HG03354 (cell line): ENCODE data around the gene PLXNA3.
A peak's percentile ranks its signal among the peaks of the same experiment; 100 is the strongest.
"Not testable (repeated sequence)": the region's sequence is repeated elsewhere in the genome, so short reads cannot be mapped to it uniquely, and the experiment has no call there.

Source experiments
- ATAC-seq: cut with Tn5 transposase; IDR thresholded peaks from one replicate; pipeline ENCODE4 v1.9.1; 2021; ENCODE audit warnings: mild to moderate bottlenecking; ENCODE audit not compliant: unreplicated experiment, poor library complexity, severe bottlenecking

PLXNA3 gene

GRCh38 chrX:154489182-154489581 lies 31.1 kb downstream of the PLXNA3 start:
- no peak for ATAC-seq

DNA sequence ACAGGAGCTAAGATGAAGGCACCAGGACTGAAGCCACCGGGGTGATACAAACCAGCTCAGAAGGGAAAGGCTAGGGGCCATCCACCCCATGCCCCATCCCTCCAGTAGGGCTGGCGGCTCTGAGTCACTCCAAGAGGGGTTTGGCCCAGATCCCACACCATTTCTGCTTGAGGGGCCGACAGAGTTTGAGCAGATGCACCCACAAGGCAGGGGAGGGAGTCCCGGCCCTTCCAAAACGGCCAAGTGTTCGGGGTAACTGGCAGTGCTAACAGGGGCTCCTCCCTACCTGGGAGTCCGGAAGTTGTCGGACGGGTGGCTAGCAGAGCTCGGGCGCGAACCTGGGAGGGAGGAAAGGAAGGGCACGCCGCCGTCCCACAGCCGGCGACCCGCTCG lies 31.9 kb downstream of the PLXNA3 start:
- peak; percentile 26 for ATAC-seq

GRCh38 chrX:154490414-154491083 lies 32.5 kb downstream of the PLXNA3 start, which contains the start of gene SLC10A3:
TSS of gene SLC10A3 (minus strand) at chrX:154490629. CDS start at chrX:154488940, 1,689 bp downstream.
- peak; percentile 81 for ATAC-seq

GRCh38 chrX:154494715-154495114 lies 36.6 kb downstream of the PLXNA3 start:
- ATAC-seq: no peak

- no peak for ATAC-seq
Observed at GRCh38 chrX:154495472-154495922, 37.4 kb downstream of the PLXNA3 start.

DNA sequence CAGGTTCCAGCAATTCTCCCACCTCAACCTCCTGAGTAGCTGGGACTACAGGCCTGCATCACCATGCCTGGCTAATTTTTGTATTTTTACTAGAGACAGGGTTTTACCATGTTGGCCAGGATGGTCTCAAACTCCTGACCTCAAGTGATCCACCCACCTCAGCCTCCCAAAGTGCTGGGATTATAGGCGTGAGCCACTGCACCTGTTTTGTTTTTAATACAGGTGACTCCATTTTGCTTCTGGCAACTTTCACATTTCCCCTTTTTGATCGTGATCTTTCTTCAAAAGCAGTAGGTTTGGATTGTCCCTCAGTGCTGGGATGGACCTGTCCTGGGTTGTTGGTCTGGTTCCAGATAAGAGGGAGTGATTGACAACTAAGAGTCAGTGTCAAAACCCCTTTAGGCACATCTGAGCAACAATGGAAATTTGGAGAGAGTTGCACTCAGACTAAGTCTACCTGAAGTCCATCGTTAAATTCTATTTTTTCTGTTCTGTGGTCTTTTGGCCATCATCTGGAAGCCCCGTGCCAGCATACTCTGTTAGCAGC lies 38.6 kb downstream of the PLXNA3 start:
- ATAC-seq: not testable (repeated sequence)

DNA sequence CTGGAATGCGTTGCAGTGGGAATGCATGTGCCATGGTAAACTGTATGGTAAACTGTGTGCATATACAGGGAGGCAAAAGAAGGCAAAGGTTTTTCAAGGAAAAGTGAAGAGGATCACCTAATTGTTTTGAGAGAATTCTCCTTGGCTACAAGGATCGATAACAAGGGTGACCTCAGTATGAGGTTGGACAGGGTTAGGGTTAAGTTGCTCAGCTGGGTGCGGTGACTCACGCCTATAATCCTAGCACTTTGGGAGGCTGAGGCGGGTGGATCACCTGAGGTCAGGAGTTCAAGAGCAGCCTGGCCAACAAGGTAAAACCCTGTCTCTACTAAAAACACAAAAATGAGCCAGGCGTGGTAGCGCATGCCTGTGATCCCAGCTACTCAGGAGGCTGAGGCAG lies 43.3 kb downstream of the PLXNA3 start:
- not testable (repeated sequence) for ATAC-seq

GRCh38 chrX:154502098-154502497 lies 44.0 kb downstream of the PLXNA3 start:
- no peak for ATAC-seq

DNA sequence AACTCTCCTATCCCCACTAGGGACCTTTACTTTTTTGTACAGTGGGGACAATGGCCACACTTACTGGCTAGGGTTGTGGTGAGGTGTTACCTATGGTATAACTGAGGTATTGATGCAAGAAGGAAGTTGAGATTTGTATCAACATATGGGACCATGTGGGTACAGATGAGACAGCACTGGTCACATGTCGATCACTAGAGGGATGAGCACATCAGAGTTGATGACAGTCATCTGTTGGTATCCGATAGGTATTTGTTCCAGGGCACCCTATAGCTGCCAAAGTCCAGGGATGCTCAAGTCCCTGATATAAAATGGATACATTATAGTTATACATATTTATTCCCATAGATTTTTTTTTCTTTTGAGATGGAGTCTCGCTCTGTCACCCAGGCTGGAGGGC lies 44.9 kb downstream of the PLXNA3 start:
- ATAC-seq: no peak

DNA sequence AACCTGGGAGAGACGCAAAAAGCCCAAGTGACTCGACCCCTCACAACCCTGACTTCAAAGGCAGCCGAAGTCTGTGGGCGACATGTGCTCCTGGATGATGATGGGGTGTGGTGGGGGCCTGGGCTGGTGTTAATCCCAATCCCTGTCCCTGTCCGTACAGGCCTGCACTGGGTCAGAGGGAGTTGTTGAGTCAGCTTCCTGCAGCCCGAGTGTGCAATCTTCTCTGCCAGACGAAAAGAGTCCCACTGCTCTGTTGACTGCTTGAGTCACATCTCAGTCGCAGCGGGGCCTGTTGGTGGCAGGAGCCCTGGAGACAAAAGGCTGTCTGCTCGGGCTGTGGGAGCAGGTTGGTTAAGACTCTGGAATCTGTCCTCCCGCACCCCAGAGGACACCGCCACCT lies 47.7 kb downstream of the PLXNA3 start:
- no peak for ATAC-seq

GRCh38 chrX:154506483-154507332 lies 48.6 kb downstream of the PLXNA3 start:
- no peak for ATAC-seq

DNA sequence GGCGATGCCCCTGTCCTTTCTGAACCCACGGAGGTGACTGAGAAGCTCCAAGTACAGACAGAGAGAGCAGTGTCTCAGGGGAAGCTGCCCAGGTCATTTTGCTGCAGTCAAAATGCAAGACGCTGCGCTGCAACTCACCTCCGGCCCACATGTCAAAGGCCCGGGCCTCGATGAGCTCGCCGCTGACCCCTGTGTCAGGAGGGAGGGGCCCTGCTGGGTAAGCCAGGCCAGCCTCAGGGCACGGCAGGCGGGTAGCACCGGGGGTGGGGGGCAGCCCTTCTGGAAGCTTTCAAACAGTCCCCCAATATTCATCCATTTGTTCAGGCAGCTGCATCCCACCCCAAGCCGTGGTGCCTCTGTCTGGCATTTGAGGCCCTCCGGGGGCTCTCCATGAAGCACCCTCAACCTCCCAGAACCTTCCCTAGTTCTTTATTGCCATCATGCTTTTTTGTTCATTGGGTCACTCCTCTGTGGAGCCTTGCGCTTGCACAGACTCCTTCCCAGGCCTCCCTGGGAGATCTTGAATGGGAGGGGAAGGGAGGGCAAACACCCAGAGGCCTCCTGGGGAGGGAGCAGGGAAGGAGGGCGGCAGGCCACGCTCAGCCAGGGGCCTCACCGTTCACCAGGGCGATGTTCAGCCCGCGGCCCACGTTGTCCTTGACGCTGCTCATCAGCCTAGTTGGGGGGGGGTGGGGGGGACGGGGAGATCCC lies 49.7 kb downstream of the PLXNA3 start:
- ATAC-seq: no peak

- no peak for ATAC-seq
Observed at GRCh38 chrX:154508384-154508745, 50.3 kb downstream of the PLXNA3 start.

- no peak for ATAC-seq
Observed at GRCh38 chrX:154509455-154509854, 51.4 kb downstream of the PLXNA3 start.

DNA sequence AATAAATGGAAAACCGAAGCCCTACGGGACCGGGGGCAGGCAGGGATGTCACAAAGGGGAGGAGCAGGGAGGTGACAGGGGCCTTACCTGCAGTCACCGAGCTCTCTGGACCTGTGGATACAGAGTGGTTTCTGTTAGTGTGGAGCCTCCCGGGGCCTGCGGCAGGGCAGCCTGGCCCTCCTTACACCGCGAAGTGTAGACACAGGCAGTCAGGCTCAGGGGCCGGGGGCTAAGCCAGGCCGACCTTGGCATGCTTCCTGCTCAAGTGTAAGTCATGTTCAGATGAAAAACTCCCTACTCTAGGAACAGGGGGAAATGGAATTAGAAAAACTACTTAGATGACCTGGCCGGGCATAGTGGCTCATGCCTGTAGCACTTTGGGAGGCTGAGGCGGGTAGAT lies 53.7 kb downstream of the PLXNA3 start:
- no peak for ATAC-seq

DNA sequence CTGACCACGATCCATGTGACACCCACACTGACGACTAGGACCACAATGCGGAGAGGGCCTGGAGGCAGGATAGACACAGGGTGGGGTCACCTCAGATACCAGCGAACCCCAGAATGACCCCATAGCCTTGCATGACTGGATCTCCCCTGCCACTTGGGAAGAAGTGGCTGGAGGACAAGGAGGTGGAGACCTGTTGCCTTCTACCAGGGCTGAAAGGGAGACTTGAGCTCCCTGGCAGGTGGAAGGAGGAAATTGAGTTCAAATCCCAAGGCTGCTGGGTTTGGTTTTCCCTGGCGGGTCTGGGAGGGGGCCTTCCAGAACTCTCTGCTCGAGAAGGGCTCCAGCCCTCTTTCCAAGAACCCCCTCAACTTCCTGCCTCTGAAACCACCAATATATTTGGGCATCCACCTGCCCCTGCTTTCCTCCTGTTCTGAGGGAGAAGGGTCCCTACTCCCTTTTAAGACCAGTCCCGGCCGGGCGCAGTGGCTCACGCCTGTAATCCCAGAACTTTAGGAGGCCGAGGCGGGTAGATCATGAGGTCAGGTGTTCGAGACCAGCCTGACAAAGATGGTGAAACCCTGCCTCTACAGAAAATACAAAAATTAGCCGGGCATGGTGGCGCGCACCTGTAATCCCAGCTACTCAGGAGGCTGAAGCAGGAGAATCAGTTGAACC lies 54.9 kb downstream of the PLXNA3 start:
- ATAC-seq: no peak

GRCh38 chrX:154513716-154514115 lies 55.6 kb downstream of the PLXNA3 start:
- no peak for ATAC-seq

DNA sequence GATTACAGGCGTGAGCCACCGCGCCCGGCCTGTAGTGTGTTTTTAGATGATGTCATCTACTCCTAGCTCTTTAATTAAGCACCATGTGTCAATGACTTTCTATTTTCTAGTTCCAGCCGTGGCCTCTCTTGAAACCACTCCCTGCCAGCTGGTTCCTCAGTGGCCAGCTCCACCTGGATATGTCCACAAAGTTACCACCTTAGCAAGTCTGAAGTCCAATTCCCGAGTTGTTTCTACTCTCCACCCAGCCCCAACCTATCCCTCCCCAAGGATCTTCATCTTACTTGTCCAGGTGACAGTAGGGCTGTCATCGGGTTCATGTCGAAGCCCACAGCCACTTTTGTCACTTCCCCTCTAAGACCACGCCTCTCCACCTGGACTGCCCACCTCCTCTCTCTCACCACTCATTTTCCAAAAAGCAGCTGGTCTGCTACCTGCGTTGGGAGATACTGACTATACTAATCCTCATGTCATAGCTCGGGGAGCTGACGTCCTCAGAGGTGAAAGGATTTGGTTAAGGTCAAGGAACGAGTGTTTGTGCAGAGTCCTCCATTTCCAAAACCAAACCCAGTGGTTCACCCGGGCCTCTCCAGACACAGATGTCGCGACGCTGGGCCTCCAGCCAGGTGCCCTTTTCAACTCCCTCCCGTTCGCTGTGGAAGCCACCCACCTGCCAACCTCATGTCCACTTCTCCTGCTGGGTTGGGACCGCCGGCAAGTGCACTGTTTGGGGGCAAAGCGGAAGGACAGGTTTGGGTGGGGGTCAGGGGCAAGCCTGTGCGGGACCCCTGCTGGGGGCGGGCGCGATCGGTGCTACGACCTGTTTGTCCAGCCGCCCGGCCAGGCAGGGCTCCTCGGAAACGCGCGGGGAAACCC lies 57.2 kb downstream of the PLXNA3 start:
- peak; percentile 29 for ATAC-seq
